Smooth muscle cell (in vitro differentiated cells): ENCODE results near the gene KSR2. TPM values are rescaled to one million over a fixed set of nuclear protein-coding genes. Genes with fewer than 3 reads are reported as not detected.

ENCODE experiments used
- DNase-seq: peaks from one replicate; lab custom pipeline; 2025; ENCODE audit not compliant: unreplicated experiment; lab: John Stamatoyannopoulos, UW
- H2AFZ ChIP-seq: fragments of 200-600 bp; sonication (generic); 2 replicates; pipeline ENCODE4 v1.6.0; 2016; ENCODE audit warnings: antibody characterized with exemption, low read depth, mild to moderate bottlenecking
- H3F3A ChIP-seq: fragments of 200-600 bp; sonication (generic); 2 replicates; pipeline ENCODE4 v1.6.0; 2017; ENCODE audit warnings: antibody characterized with exemption, low read depth
- H3K27ac ChIP-seq: fragments of 200-600 bp; sonication (generic); 2 replicates; pipeline ENCODE4 v1.5.1; 2016; ENCODE audit warnings: low read depth, mild to moderate bottlenecking
- H3K27me3 ChIP-seq: fragments of 200-600 bp; sonication (generic); 2 replicates; pipeline ENCODE4 v1.6.1; 2016; ENCODE audit warnings: low read depth, mild to moderate bottlenecking
- H3K36me3 ChIP-seq: fragments of 200-600 bp; sonication (generic); 2 replicates; pipeline ENCODE4 v1.5.1; 2016; ENCODE audit warnings: low read depth
- H3K4me1 ChIP-seq: fragments of 200-600 bp; sonication (generic); 2 replicates; pipeline ENCODE4 v1.5.1; 2016; ENCODE audit warnings: low read depth
- H3K4me2 ChIP-seq: fragments of 200-600 bp; sonication (generic); 2 replicates; pipeline ENCODE4 v1.6.0; 2016; ENCODE audit warnings: mild to moderate bottlenecking
- H3K4me3 ChIP-seq: fragments of 200-600 bp; sonication (generic); 2 replicates; pipeline ENCODE4 v1.5.1; 2016; ENCODE audit warnings: mild to moderate bottlenecking
- H3K79me2 ChIP-seq: fragments of 200-600 bp; sonication (generic); 2 replicates; pipeline ENCODE4 v1.6.0; 2016; ENCODE audit warnings: low read depth, mild to moderate bottlenecking
- H3K9ac ChIP-seq: fragments of 200-600 bp; sonication (generic); 2 replicates; pipeline ENCODE4 v1.6.0; 2016; ENCODE audit warnings: low read depth
- H3K9me3 ChIP-seq: fragments of 200-600 bp; sonication (generic); replicated peaks from 2 replicates; pipeline ENCODE4 v1.5.1; 2016; ENCODE audit warnings: low read depth
- H4K20me1 ChIP-seq: fragments of 200-600 bp; sonication (generic); 2 replicates; pipeline ENCODE4 v1.6.0; 2016; ENCODE audit warnings: low read depth
- WGBS: methylation state at CpG from one replicate; pipeline ENCODE4 v1.1.7; 2016; ENCODE audit warnings: low lambda C conversion rate; 5-methylcytosine and 5-hydroxymethylcytosine counted together
- polyA plus RNA-seq: library from polyadenylated mRNA; unstranded; fragments of >200 nt; fragmentation: Nextera tagmentation; extraction: Ambion mirVana; gene quantifications from 2 replicates; pipeline ENCODE4 v1.2.1, GENCODE V29; 2016
- total RNA-seq: library from RNA; depleted of rRNA; stranded (reverse); fragments of >200 nt; gene quantifications from 2 replicates; pipeline ENCODE4 v1.2.3, GENCODE V29; 2014
- TF ChIP-seq, protein P1 (sequence below): fragments of 200-600 bp; sonication (generic); IDR thresholded peaks from 2 replicates; pipeline ENCODE4 v1.5.1; 2017; ENCODE audit warnings: borderline replicate concordance, mild to moderate bottlenecking, antibody characterized with exemption; ENCODE audit not compliant: insufficient read depth, poor library complexity, severe bottlenecking

Gene KSR2
- total and polyA plus RNA-seq, 2 experiments from 2014 or later: 0.04 TPM; not detected in 1

- 70% methylated on average over 4 of the region's 4 CpGs for WGBS
- H3F3A ChIP-seq: no peaks in the 10 kb centered on the region
- DNase-seq: no peak
- no peak overlapping the region for H2AFZ ChIP-seq
- H3K9ac ChIP-seq: no peak overlapping the region
- H3K27ac ChIP-seq: no peak overlapping the region
- no peaks in the 10 kb centered on the region for H4K20me1 ChIP-seq
- H3K27me3 ChIP-seq: peaks cover 24% of the 10 kb centered on the region
- no peak overlapping the region for H3K4me3 ChIP-seq
- H3K4me2 ChIP-seq: no peak overlapping the region
- no peaks in the 10 kb centered on the region for H3K36me3 ChIP-seq
- H3K9me3 ChIP-seq: no peaks in the 10 kb centered on the region
- no peaks in the 10 kb centered on the region for H3K4me1 ChIP-seq
- TF ChIP-seq, protein P1, sequence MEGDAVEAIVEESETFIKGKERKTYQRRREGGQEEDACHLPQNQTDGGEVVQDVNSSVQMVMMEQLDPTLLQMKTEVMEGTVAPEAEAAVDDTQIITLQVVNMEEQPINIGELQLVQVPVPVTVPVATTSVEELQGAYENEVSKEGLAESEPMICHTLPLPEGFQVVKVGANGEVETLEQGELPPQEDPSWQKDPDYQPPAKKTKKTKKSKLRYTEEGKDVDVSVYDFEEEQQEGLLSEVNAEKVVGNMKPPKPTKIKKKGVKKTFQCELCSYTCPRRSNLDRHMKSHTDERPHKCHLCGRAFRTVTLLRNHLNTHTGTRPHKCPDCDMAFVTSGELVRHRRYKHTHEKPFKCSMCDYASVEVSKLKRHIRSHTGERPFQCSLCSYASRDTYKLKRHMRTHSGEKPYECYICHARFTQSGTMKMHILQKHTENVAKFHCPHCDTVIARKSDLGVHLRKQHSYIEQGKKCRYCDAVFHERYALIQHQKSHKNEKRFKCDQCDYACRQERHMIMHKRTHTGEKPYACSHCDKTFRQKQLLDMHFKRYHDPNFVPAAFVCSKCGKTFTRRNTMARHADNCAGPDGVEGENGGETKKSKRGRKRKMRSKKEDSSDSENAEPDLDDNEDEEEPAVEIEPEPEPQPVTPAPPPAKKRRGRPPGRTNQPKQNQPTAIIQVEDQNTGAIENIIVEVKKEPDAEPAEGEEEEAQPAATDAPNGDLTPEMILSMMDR: no peak
- no peaks in the 10 kb centered on the region for H3K79me2 ChIP-seq
Observed at GRCh38 chr12:117842630-117843029, 126.2 kb downstream of the KSR2 start.

DNA sequence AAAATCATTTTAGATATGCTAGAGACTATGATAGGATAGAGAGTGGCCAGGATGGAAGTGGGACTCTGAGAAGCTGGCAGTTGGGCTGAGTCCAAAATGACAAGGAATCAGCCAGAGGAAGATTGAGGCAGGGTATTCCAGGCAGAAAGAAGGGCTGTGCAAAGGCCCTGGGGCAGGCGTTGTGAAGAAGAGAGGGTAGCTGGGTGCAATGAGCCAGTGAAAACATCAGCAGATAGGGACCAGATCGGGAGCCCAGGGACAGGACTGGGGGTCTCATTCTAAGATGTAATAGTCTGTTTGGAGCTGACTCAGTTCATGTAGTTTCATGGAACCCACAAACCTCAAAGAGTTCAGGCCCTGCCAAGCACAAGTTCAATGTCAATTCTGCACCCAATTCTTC is 126.6 kb downstream of the KSR2 start:
- Histone ChIP-seq H3K4me3 (no peak overlapping the region), H3K27ac (no peak overlapping the region), H3F3A (no peaks in the 10 kb centered on the region), H3K9me3 (no peaks in the 10 kb centered on the region), H3K9ac (no peak overlapping the region), H3K79me2 (no peaks in the 10 kb centered on the region), H3K36me3 (no peaks in the 10 kb centered on the region), H3K4me2 (no peak overlapping the region), H4K20me1 (no peaks in the 10 kb centered on the region), H3K27me3 (peaks cover 23% of the 10 kb centered on the region), H3K4me1 (no peaks in the 10 kb centered on the region), H2AFZ (no peak overlapping the region)
- DNase-seq: no peak
- 89% methylated on average over 2 of the region's 2 CpGs for WGBS
- TF ChIP-seq, protein P1: no peak

DNA sequence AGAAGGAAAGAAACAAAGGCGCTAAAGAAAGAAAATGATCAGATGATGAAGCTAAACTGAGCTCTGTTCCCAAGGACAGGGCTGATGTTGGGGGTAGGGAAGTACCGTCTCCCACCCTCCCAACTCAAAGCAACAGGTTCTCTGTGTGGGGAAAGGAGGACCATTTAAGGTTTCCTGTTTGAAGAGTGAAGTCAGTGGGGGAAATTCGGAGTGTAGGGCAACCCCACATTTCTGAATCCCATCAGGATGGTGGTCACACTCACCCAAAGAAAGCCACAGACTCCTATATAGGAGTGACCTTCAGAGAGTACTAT is 131.1 kb downstream of the KSR2 start:
- no peak for DNase-seq
- TF ChIP-seq, protein P1: no peak
- Histone ChIP-seq H2AFZ (no peak overlapping the region), H3K36me3 (no peaks in the 10 kb centered on the region), H3K9me3 (no peaks in the 10 kb centered on the region), H3K27me3 (peaks cover 10% of the 10 kb centered on the region), H3K9ac (no peak overlapping the region), H3K4me1 (no peaks in the 10 kb centered on the region), H3K79me2 (no peaks in the 10 kb centered on the region), H4K20me1 (no peaks in the 10 kb centered on the region), H3K4me2 (no peak overlapping the region), H3K4me3 (no peak overlapping the region), H3F3A (no peaks in the 10 kb centered on the region), H3K27ac (no peak overlapping the region)
- WGBS: 70% methylated on average over 3 of the region's 3 CpGs

DNA sequence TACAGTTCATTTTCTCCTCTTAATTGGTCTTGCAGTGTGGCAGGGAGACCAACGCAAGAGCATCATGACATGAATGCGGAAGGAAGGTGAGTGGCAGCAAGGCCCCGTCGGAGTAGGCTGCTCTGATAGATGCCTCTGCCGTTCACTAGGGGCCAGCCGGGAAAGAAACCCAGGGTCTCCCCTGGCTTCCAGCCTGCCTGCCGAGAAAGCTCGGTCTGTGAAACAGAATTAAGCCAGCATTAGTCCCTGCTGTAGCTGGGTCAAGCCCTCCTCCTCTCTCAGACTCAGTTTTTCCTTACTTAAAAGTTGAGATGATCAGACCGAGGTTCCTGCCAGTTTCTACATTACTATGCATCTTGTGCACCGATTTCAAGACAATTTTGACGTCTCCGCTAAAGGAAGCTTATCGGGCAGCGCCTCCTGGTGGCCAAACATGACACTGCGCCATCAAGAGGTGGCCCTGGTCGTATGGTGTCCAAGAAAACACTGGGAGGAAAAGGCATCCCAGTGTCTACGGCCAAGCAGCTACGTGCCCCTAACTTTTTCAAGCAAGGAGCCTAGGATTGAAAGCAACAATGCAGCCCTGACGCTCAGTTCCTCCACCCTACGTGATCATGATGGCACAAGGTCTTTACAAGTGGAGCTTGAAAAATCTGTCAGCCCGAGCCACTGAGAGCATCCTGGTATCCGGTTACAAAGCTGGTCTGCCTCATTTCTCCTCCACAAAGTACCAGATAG is 131.6 kb downstream of the KSR2 start:
- no peaks in the 10 kb centered on the region for H3F3A ChIP-seq
- no peaks in the 10 kb centered on the region for H3K36me3 ChIP-seq
- H3K27ac ChIP-seq: no peak overlapping the region
- no peaks in the 10 kb centered on the region for H3K4me1 ChIP-seq
- no peak overlapping the region for H3K4me3 ChIP-seq
- H3K79me2 ChIP-seq: no peaks in the 10 kb centered on the region
- H3K9me3 ChIP-seq: no peaks in the 10 kb centered on the region
- H2AFZ ChIP-seq: no peak overlapping the region
- peak overlapping the region; percentile 20 for H3K4me2 ChIP-seq
- 28% methylated on average over 22 of the region's 22 CpGs for WGBS
- H3K27me3 ChIP-seq: peaks cover 10% of the 10 kb centered on the region
- H4K20me1 ChIP-seq: no peaks in the 10 kb centered on the region
- H3K9ac ChIP-seq: no peak overlapping the region
- DNase-seq: peak; percentile 62
- TF ChIP-seq, protein P1: peak; percentile 99
